Lower leg skin (tissue), 3 donors: ENCODE results near the gene DGKA.

Experiments used
- POLR2A ChIP-seq, 2 donors: fragments of 450-650 bp; IDR thresholded peaks; one replicate each; pipeline ENCODE4 v1.6.1; 2016 to 2017; ENCODE audit warnings: antibody characterized with exemption in 2 of 2, mild to moderate bottlenecking in 1 of 2, moderate library complexity in 1 of 2
- TF ChIP-seq, protein P1 (sequence below), 3 donors: fragments of 450-650 bp; IDR thresholded peaks; one replicate each; pipeline ENCODE4 v1.5.1; 2016; ENCODE audit warnings: antibody characterized with exemption in 3 of 3, mild to moderate bottlenecking in 3 of 3, moderate library complexity in 2 of 3

GRCh38 chr12:55972042-55972441 is 41.1 kb downstream of the DGKA start:
- TF ChIP-seq, protein P1, sequence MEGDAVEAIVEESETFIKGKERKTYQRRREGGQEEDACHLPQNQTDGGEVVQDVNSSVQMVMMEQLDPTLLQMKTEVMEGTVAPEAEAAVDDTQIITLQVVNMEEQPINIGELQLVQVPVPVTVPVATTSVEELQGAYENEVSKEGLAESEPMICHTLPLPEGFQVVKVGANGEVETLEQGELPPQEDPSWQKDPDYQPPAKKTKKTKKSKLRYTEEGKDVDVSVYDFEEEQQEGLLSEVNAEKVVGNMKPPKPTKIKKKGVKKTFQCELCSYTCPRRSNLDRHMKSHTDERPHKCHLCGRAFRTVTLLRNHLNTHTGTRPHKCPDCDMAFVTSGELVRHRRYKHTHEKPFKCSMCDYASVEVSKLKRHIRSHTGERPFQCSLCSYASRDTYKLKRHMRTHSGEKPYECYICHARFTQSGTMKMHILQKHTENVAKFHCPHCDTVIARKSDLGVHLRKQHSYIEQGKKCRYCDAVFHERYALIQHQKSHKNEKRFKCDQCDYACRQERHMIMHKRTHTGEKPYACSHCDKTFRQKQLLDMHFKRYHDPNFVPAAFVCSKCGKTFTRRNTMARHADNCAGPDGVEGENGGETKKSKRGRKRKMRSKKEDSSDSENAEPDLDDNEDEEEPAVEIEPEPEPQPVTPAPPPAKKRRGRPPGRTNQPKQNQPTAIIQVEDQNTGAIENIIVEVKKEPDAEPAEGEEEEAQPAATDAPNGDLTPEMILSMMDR (IDR thresholded peaks at IDR 0.05): no peak
- TF ChIP-seq POLR2A (IDR thresholded peaks at IDR 0.05): no peak
